Measurements from ENCODE around the gene MAP2K6.

The MAP2K6 gene

GRCh38 chr17:69497161-69497560 is 82.7 kb downstream of the MAP2K6 start:
- no peak for DNase-seq

GRCh38 chr17:69499318-69499717 is 84.8 kb downstream of the MAP2K6 start:
- no peak for DNase-seq

- DNase-seq: no peak
Observed at GRCh38 chr17:69500911-69501429, 86.5 kb downstream of the MAP2K6 start.

- DNase-seq: no peak
Observed at GRCh38 chr17:69501591-69502468, 87.3 kb downstream of the MAP2K6 start.

- no peak for DNase-seq
Observed at GRCh38 chr17:69503711-69504110, 89.2 kb downstream of the MAP2K6 start.

- no peak for DNase-seq
Observed at GRCh38 chr17:69505740-69506139, 91.2 kb downstream of the MAP2K6 start.

- DNase-seq: no peak
Observed at GRCh38 chr17:69506489-69506888, 92.0 kb downstream of the MAP2K6 start.

GRCh38 chr17:69508814-69509213 is 94.3 kb downstream of the MAP2K6 start:
- no peak for DNase-seq

- no peak for DNase-seq
Observed at GRCh38 chr17:69511250-69511649, 96.8 kb downstream of the MAP2K6 start.

GRCh38 chr17:69512946-69513345 is 98.4 kb downstream of the MAP2K6 start:
- no peak for DNase-seq

- no peak for DNase-seq
Observed at GRCh38 chr17:69516225-69516624, 101.7 kb downstream of the MAP2K6 start.

- no peak for DNase-seq
Observed at GRCh38 chr17:69516911-69517310, 102.4 kb downstream of the MAP2K6 start.

GRCh38 chr17:69518951-69519350 is 104.5 kb downstream of the MAP2K6 start:
- no peak for DNase-seq

GRCh38 chr17:69523244-69523861 is 108.9 kb downstream of the MAP2K6 start:
- peak; percentile 29 for DNase-seq

- DNase-seq: no peak
Observed at GRCh38 chr17:69524854-69525253, 110.4 kb downstream of the MAP2K6 start.

- DNase-seq: peak; percentile 65
Observed at GRCh38 chr17:69525920-69526841, 111.7 kb downstream of the MAP2K6 start.

GRCh38 chr17:69528035-69528434 is 113.5 kb downstream of the MAP2K6 start:
- DNase-seq: no peak

GRCh38 chr17:69533481-69534234 is 119.2 kb downstream of the MAP2K6 start:
- DNase-seq: no peak

- DNase-seq: no peak
Observed at GRCh38 chr17:69534235-69534621, 119.7 kb downstream of the MAP2K6 start.

- DNase-seq: no peak
Observed at GRCh38 chr17:69535016-69535570, 120.6 kb downstream of the MAP2K6 start.

- no peak for DNase-seq
Observed at GRCh38 chr17:69538795-69539194, 124.3 kb downstream of the MAP2K6 start.

GRCh38 chr17:69539274-69539673 is 124.8 kb downstream of the MAP2K6 start:
- no peak for DNase-seq
